HuH-7.5 (cell line): Measurements from ENCODE around the gene ERMAP.
"Not testable (repeated sequence)": the region's sequence is repeated elsewhere in the genome, so short reads cannot be mapped to it uniquely, and the experiment has no call there.

Experiments
- DNase-seq: peaks from one replicate; pipeline ENCODE4 v3.0.0; 2011; ENCODE audit warnings: low spot score

The ERMAP gene

GRCh38 chr1:42845193-42845592 lies 28.3 kb downstream of the ERMAP start:
- no peak for DNase-seq

DNA sequence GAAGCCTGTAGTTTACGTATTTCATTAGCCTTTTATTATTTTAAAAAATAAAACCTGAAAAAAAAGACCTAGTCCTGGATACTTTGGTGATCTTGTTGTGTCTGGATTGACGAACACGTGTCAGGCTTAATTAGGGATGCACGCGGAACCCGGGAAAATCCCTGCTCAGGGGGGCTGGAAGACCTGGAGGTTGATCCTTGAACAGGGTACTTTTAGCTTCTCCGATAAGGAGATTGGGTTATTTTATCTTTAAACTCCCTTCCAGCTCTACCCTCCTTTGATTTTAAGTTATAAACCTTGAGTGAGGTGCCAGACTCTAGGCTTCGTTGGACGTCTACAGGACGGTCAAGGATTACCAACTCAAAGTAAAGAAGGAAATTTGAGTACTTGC lies 28.9 kb downstream of the ERMAP start:
- DNase-seq = no peak

DNA sequence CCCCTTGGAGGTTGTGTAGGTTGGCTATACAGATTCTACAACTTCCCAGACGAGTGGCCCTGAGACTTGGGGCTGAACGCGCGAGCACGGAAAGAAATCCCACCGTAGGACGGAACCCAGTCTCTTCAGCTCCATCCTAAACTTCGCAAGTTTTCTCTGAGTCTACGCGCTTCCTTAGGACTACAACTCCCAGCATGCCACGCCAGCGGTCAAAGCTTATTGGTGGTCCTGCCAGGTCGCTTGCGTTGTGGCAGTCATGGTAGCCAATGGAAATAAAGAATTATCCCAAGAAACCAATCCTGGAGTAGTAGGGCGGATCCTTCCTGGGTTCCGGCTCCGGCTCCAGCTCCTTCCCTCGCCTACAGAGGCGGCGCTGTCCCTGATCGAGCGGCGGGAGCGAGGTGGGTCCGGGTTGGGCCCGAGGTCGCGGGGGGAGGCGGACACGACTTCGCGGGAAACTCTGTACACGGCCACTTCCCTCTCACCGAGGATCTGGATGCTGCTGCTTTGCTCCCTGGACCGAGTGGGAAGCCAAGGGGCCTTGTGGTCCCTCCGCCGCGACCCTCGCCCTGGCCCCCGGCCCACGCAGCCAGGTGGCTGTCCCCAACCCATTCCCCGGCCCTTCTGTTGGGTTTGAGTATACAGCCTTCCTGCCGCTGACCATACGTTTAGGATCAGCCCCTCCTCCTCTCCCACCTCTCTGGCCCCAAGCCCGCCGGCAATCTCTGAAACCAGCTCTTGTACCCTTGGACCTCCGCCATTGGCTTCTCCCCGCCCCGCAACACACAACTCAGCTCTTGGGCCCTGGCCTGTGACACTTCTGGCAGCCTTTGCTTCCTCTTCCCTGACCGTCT lies 29.6 kb downstream of the ERMAP start, which contains the start of gene ZNF691:
Gene ZNF691 (plus strand): TSS at position 357 of the 854 bp plus-strand sequence. CDS start 3,046 bp downstream, outside the sequence.
- peak; percentile 86 for DNase-seq

DNA sequence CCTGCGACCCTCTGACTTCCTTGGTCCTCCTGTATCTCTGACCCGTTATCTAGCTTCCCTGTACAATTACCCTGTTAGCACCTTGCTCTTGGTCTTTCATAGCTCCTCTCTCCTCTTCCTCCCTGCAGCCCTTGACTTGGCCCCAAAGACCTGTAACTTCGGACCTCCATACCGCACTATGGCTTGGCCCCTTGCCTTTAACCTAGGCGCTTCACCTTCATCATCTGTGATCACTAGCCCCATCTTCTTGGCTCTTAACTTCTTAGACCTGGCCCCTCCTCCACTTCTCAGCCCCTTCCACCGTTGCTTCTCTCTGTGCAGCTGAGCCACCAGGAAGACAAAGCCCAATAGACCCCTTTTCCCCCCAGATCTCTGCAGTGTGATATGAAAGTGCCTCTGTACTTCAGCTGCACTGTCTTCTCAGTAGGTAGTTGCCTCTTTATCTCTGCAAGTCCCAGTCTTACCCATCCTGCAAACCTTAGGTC lies 30.2 kb downstream of the ERMAP start:
- no peak for DNase-seq

DNA sequence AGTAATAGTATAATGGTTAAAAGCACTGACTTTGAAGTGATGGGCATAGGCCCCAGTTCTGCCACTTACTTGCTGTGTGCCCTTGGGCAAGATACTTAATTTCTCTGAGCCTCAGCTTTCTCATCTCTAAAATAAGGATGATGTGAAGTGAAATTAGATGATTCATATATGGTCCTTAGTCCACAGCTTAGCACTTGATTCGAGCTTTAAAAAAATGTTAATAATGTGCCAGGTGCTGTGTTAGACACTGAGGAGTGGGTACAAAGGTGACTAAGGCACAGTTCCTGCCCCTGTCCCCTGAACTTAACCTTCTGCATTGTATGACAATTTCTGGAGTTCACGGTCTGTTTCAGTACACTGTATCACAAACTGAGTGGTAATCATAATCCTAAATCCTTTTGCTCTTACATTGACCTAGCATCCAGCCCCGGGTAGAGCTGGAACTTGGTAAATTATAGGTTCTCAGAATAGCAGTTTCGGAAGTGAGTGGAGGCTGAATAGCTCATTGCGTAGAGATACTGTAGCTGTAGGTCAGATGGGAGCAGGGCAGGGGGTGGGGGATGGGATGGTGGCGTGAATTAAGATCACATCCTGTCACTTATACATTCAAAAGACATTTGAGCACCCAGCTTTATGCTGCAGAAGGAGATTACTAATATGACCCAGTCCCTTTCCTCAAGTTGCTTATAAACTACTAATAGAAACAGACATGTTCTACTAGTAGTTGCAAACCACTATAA lies 31.0 kb downstream of the ERMAP start:
- DNase-seq = no peak

DNA sequence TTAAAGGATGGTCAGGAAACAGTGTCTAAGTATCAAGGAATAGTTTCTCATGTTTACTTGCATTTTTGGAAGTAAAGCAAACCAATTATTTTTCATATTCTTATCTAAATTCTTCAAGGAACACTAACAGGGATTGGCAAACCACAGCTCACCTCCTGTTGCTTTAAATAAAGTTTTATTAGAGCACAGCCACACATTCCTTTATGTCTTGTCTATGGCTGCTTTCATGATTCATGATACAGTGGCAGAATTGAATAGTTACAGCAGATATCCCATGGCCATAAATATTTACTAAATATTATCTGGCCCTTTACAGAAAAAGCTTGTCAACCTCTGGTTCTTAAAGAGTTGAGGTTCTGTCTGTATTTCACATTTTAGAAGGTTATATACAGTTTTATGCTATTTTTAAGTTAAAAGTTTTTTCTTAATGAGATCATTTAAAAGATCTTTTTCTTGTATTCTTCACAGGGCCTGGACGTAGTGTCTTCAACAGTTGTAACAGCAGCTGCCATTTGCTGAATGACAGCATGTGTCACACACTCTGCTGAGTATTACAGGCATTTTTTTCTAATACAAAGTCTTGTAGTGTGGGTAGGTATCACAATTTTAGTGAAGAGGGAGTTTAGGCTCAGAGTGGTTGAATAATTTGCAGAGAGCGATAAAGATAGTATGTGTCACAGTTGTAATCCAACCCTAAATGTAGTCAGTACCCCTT lies 32.1 kb downstream of the ERMAP start:
- DNase-seq = no peak

DNA sequence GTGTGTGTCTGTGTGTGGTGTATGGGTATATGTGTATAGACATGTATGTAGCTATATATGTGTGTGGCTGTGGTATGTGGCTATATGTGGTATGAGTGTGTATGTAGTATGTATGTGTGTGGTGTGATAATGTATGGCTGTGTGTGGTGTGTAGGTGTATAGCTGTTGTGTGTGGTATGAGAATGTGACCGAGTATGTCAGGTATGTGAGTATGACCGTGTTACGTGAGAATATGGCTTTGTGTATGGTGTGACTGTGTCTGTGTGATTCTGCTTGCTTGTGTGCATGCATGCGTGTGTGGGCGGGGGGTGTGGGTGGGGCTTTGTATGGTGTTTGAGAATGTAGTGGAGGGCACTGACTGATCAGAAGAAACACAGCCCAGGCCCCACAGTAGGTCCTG lies 33.0 kb downstream of the ERMAP start:
- DNase-seq = no peak

DNA sequence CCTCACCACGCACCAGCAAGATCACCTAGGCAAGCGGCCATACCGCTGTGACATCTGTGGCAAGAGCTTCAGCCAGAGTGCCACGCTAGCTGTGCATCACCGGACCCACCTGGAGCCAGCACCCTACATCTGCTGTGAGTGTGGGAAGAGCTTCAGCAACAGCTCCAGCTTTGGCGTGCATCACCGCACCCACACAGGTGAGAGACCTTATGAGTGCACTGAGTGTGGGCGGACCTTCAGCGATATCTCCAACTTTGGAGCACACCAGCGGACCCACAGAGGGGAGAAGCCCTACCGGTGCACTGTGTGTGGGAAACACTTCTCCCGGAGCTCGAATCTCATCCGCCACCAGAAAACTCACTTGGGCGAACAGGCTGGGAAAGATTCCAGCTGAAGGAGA lies 34.5 kb downstream of the ERMAP start:
- no peak for DNase-seq

DNA sequence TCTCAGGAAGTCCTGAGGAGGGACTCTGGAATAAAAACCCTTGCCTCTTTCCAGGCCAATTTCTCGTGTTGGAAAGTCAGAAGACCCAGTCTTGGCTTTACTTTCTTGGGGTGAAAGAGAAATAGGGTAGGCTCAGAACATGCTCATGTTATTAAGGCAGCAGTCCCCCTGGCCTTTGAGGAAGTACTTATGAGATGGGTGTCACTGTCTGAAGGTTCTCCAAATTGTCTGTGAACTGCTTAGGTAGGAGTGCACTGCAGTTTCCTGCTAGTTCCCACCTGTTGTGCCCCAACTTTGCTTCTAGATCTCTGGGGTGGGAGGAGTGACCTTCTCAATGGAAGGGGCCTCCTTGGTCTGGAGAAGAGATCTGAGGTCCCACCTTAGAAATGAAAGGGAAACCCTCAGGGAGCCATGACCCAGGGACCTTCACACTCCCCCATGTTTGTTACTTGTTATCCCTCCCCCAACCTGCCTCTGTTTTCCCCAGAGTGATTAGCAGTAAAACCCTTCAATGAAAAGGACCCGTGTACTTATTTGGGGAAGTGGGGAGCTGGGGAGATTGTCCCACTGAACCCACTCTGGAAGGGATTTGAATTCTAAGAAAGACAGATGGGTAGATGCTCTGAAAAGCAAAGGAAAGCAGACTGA lies 35.2 kb downstream of the ERMAP start:
- no peak for DNase-seq

- no peak for DNase-seq
Observed at GRCh38 chr1:42852608-42852980, 35.7 kb downstream of the ERMAP start.

DNA sequence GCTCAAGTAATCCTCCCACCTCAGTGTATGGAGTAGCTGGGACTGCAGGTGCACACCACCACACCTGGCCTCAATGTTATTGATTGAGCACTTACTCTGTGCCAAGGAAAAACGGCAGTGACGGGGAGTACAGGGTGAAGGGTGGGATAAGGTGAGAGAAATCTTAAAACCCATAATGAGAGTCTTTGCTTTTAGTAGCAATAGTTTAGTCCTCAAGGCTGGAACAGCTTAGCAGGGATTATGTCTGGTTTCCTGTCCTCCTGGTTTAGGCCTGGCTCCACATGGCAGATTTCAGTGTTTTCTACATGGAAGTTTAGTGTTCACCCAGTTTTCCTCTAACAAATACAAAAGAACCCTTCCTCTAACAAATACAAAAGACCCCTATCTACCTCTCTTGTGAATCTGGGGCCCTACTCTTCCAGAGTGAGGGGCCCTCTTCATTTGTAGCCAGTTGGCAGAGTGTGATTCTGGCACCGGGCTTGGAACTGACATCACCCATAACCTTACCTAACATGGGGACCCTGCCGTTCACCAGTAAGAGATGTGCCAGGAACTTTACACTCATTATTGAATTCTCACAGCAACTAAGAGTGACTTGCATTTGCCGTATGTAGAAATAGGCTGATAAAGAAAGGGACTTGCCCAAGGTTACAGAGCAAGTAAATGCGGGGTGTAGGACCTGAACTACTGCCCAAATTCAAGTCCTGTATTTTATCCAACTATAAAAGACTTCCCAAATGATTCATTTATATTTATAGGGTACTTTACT lies 36.4 kb downstream of the ERMAP start:
- no peak for DNase-seq

DNA sequence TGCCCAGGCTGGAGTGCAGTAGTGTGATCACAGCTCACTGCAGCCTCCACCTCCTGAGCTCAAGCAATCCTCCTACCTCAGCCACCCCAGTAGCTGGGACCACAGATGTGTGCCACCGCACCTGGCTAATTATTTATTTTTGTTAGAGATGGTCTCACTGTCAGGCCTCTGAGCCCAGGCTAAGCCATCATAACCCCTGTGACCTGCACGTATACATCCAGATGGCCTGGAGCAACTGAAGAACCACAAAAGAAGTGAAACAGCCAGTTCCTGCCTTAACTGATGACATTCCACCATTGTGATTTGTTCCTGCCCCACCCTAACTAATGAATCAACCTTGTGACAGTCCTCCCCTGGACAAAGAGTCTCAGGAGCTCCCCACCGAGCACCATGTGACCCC lies 39.6 kb downstream of the ERMAP start:
- not testable (repeated sequence) for DNase-seq

DNA sequence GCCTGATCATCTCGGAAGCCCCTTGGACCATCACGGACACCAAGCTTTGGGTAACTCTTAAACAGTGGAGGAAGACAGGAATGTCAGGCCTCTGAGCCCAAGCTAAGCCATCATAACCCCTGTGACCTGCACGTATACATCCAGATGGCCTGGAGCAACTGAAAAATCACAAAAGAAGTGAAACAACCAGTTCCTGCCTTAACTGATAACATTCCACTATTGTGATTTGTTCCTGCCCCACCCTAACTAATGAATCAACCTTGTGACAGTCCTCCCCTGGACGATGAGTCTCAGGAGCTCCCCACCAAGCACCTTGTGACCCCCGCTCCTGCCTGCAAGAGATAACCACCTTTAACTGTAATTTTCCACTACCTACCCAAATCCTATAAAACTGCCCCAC lies 42.4 kb downstream of the ERMAP start:
- not testable (repeated sequence) for DNase-seq

- no peak for DNase-seq
Observed at GRCh38 chr1:42860339-42861013, 43.6 kb downstream of the ERMAP start.

DNA sequence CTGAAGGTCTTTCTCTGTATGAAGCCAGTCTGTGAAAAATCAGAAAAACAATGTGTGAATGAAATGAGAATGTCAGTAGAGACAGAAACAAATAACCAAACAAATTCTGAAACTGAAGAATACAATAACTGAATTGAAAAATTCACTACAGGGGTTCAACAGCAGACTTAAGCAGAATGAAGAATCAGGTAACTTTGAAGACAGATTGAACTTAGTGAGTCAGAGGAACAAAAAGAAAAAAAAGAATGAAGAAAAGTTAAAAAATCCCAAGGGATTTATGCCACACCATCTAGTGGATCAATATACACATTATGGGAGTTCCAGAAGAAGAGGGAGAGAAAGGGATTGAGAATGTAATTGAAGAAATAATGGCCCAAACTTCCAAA lies 44.1 kb downstream of the ERMAP start:
- no peak for DNase-seq

- DNase-seq = no peak
Observed at GRCh38 chr1:42866549-42866948, 49.6 kb downstream of the ERMAP start.

- DNase-seq = not testable (repeated sequence)
Observed at GRCh38 chr1:42868466-42868865, 51.5 kb downstream of the ERMAP start.

GRCh38 chr1:42869254-42869653 lies 52.3 kb downstream of the ERMAP start:
- DNase-seq = not testable (repeated sequence)

DNA sequence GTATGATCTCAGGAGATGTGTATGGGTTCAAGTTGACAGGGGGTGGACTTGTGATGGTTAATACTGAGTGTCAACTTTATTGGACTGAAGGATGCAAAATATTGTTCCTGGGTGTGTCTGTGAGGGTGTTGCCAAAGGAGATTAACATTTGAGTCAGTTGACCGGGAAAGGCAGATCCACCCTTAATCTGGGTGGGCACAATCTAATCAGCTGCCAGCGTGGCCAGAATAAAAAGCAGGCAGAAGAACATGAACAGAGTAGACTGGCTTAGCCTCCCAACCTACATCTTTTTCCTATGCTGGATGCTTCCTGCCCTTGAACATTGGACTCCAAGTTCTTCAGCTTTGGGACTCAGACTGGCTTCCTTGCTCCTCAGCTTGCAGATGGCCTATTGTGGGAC lies 52.8 kb downstream of the ERMAP start:
- not testable (repeated sequence) for DNase-seq

DNA sequence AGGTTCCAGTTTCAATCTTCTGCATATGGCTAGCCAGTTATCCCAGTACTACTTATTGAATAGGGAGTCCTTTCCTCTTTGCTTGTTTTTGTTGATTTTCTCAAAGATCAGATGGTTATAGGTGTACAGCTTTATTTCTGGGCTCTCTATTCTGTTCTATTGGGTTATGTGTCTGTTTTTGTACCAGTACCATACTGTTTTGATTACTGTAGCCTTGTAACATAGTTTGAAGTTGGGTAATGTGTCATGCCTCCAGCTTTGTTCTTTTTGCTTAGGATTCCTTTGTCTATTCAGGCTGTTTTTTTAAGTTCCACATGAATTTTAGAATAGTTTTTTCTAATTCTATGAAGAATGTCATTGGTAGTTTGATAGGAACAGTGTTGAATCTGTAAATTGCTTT lies 56.2 kb downstream of the ERMAP start:
- not testable (repeated sequence) for DNase-seq

DNA sequence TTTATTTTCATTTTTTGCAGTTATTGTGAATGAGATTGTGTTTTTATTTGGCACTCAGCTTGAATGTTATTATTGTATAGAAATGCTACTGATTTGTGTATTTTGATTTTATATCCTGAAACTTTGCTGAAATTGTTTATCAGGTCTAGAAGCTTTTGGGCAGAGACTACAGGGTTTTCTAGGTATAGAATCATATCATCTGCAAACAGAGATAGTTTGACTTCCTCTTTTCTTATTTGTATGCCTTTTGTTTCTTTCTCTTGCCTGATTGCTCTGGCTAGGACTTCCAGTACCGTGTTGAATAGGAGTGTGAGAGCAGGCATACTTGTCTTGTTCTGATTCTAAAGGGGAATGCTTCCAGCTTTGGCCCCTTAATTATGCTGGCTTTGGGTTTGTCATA lies 56.7 kb downstream of the ERMAP start:
- no peak for DNase-seq
